Stimulated activated naive CD4-positive, alpha-beta T cell treated with Interleukin-2 at 50 U/mL for 16 hours (primary cell): ENCODE results near the gene ZFP57.
A peak's percentile ranks its signal among the peaks of the same experiment; 100 is the strongest.

Experiments used
- DNase-seq: peaks from one replicate; lab custom pipeline; 2025; lab: John Stamatoyannopoulos, UW

Gene ZFP57

GRCh38 chr6:29655658-29656057, 25.3 kb downstream of the ZFP57 start:
- no peak for DNase-seq

- peak; percentile 6 for DNase-seq
These were observed 27.4 kb downstream of the ZFP57 start for GRCh38 chr6:29653452-29654038.

- DNase-seq = no peak
These were observed 28.8 kb downstream of the ZFP57 start for GRCh38 chr6:29652198-29652584.

- no peak for DNase-seq
These were observed 29.3 kb downstream of the ZFP57 start for GRCh38 chr6:29651413-29652197.

- DNase-seq = peak; percentile 96
These were observed 31.0 kb downstream of the ZFP57 start for GRCh38 chr6:29649701-29650673.

- no peak for DNase-seq
These were observed 32.9 kb downstream of the ZFP57 start for GRCh38 chr6:29647927-29648642.

- no peak for DNase-seq
These were observed 39.4 kb downstream of the ZFP57 start for GRCh38 chr6:29641430-29642148.

- DNase-seq = no peak
These were observed 43.7 kb downstream of the ZFP57 start for GRCh38 chr6:29637247-29637646.

GRCh38 chr6:29633534-29633905, 47.4 kb downstream of the ZFP57 start:
- no peak for DNase-seq

GRCh38 chr6:29632789-29633533, 48.0 kb downstream of the ZFP57 start, which contains the start of gene GABBR1:
Gene GABBR1, minus strand, starts transcription at chr6:29633183. Its CDS starts 798 bp downstream, at chr6:29632385.
- peak; percentile 58 for DNase-seq

GRCh38 chr6:29631860-29632731, 48.9 kb downstream of the ZFP57 start:
- peak; percentile 50 for DNase-seq

GRCh38 chr6:29631209-29631810, 49.6 kb downstream of the ZFP57 start:
- no peak for DNase-seq

- no peak for DNase-seq
These were observed 50.6 kb downstream of the ZFP57 start for GRCh38 chr6:29630315-29630714.

GRCh38 chr6:29629571-29629970, 51.4 kb downstream of the ZFP57 start:
- DNase-seq = no peak

- peak; percentile 40 for DNase-seq
These were observed 52.3 kb downstream of the ZFP57 start for GRCh38 chr6:29628419-29629281.

- peak; percentile 58 for DNase-seq
These were observed 53.1 kb downstream of the ZFP57 start for GRCh38 chr6:29627755-29628418.

GRCh38 chr6:29626948-29627754, 53.8 kb downstream of the ZFP57 start:
- DNase-seq = no peak
